K562 (cell line): ENCODE measurements around the gene AGO1. TPM values are rescaled to one million over a fixed set of nuclear protein-coding genes. Genes with fewer than 3 reads are reported as not detected.
A peak's percentile ranks its signal among the peaks of the same experiment; 100 is the strongest.

Source experiments
- CBFA2T2 ChIP-seq: fragments of 450-650 bp; conservative IDR thresholded peaks from 2 replicates; pipeline ENCODE4 v1.6.1; 2017; ENCODE audit warnings: mild to moderate bottlenecking
- EHMT2 ChIP-seq: fragments of 450-650 bp; IDR thresholded peaks from 2 replicates; pipeline ENCODE4 v1.6.1; 2018; ENCODE audit warnings: antibody characterized with exemption
- ELF4 ChIP-seq: fragments of 450-650 bp; formaldehyde crosslinking; IDR thresholded peaks from 2 replicates; pipeline ENCODE4 v1.4.0; 2022; ENCODE audit warnings: missing genetic modification characterization
- KHSRP ChIP-seq: fragments of 450-650 bp; IDR thresholded peaks from 2 replicates; pipeline ENCODE4 v1.6.1; 2017
- MAFK ChIP-seq: IDR thresholded peaks from 2 replicates; pipeline ENCODE4 v1.6.1; 2011; ENCODE audit warnings: low read length, improper control_type of control experiment
- MCM5 ChIP-seq: fragments of 450-650 bp; IDR thresholded peaks from 2 replicates; pipeline ENCODE4 v1.6.1; 2016; ENCODE audit warnings: low read depth
- MIER1 ChIP-seq: fragments of 450-650 bp; IDR thresholded peaks from 2 replicates; pipeline ENCODE4 v1.6.1; 2016; ENCODE audit warnings: antibody characterized with exemption, mild to moderate bottlenecking, low read depth
- NFE2L1 ChIP-seq: fragments of 450-650 bp; IDR thresholded peaks from 2 replicates; pipeline ENCODE4 v1.6.1; 2016; ENCODE audit warnings: missing genetic modification characterization, low read depth, mild to moderate bottlenecking, missing compliant biosample characterization, moderate library complexity, borderline replicate concordance
- NFYB ChIP-seq: IDR thresholded peaks from 2 replicates; pipeline ENCODE4 v1.6.1; 2011; ENCODE audit warnings: mild to moderate bottlenecking, moderate library complexity; ENCODE audit not compliant: insufficient read length; ENCODE audit errors: extremely low read depth
- SOX6 ChIP-seq: fragments of 450-650 bp; IDR thresholded peaks from 2 replicates; pipeline ENCODE4 v1.6.1; 2014; ENCODE audit warnings: mild to moderate bottlenecking
- TSC22D4 ChIP-seq: fragments of 450-650 bp; IDR thresholded peaks from 2 replicates; pipeline ENCODE4 v1.6.1; 2016; ENCODE audit warnings: missing genetic modification characterization, missing biosample characterization, control low read depth
- ZBED1 ChIP-seq: IDR thresholded peaks from 2 replicates; pipeline ENCODE4 v1.6.1; 2014
- ZBTB7A ChIP-seq: IDR thresholded peaks from 2 replicates; pipeline ENCODE4 v1.6.1; 2011; ENCODE audit warnings: low read depth, mild to moderate bottlenecking, low read length, moderate library complexity, borderline replicate concordance; ENCODE audit not compliant: control insufficient read depth
- ZC3H4 ChIP-seq: sonication (generic); formaldehyde crosslinking; IDR thresholded peaks from 2 replicates; pipeline ENCODE4 v1.9.0; 2021; ENCODE audit warnings: missing genetic modification reagents, borderline replicate concordance
- ZNF436 ChIP-seq: fragments of 250-450, 450-650 bp; sonication (Bioruptor Pico); formaldehyde crosslinking; IDR thresholded peaks from 2 replicates; pipeline ENCODE4 v1.7.0; 2020; ENCODE audit warnings: mild to moderate bottlenecking
- ZNF740 ChIP-seq, 3 experiments: fragments of 200-800 bp in 1 of 3; sonication (Bioruptor generic) in 1 of 3; sonication (generic) in 1 of 3; formaldehyde crosslinking in 1 of 3; IDR thresholded peaks; 2 replicates each; pipeline versions ENCODE4 v1.6.1 to v1.8.0; 2016 to 2022; ENCODE audit warnings: mild to moderate bottlenecking in 2 of 3, missing compliant biosample characterization in 2 of 3, missing genetic modification characterization in 2 of 3, missing genetic modification reagents in 1 of 3
- polyA plus RNA-seq, 8 experiments: library from polyadenylated mRNA; depleted of rRNA in 4 of 8; stranded (reverse) in 5 of 8; unstranded in 3 of 8; fragments of >200 nt; fragmentation: Nextera tagmentation in 2 of 8; fragmentation: Illumina TruSeq in 1 of 8; extraction: Ambion mirVana in 2 of 8; extraction: Trizol in 1 of 8; gene quantifications; 2 replicates each; pipeline versions ENCODE4 v1.2.1 to v1.2.3, GENCODE V29; 2011 to 2014; ENCODE audit warnings: inconsistent platforms in 1 of 8, missing spikeins in 1 of 8
- total RNA-seq, 7 experiments: library from RNA; depleted of rRNA in 6 of 7; stranded (reverse); fragments of >200 nt in 6 of 7; fragmentation: Illumina TruSeq in 2 of 7; extraction: Trizol in 2 of 7; gene quantifications; 2 replicates each; pipeline versions ENCODE4 v1.2.1 to v1.2.3, GENCODE V29; 2011 to 2021; ENCODE audit warnings: low replicate concordance in 1 of 7
- TF ChIP-seq, protein P1 (sequence below), 2 experiments: fragments of 450-650 bp; IDR thresholded peaks; 2 replicates each; pipeline ENCODE4 v1.6.1; 2018; ENCODE audit warnings: mild to moderate bottlenecking in 2 of 2, low read depth in 1 of 2; ENCODE audit not compliant: partially characterized antibody in 2 of 2
- TF ChIP-seq, protein P2 (sequence below): sonication (generic); formaldehyde crosslinking; IDR thresholded peaks from 2 replicates; pipeline ENCODE4 v1.8.0; 2022; ENCODE audit warnings: mild to moderate bottlenecking, missing genetic modification reagents
- TF ChIP-seq, protein P3 (sequence below): sonication (generic); formaldehyde crosslinking; IDR thresholded peaks from 2 replicates; pipeline ENCODE4 v1.8.0; 2023; ENCODE audit warnings: mild to moderate bottlenecking, missing genetic modification reagents

Gene AGO1
- total and polyA plus RNA-seq, 9 of the 15 experiments (the other 6 are each of a cell fraction or from before 2014, with no cell fraction given): 7.3 to 64.2 (median 26.0) TPM

- peak; percentile 73 for TF ChIP-seq ZNF740 (CRISPR knock-in tag; IDR thresholded peaks at IDR 0.05)
- TF ChIP-seq ZNF740 (tag; IDR thresholded peaks at IDR 0.05): no peak
- no peak for TF ChIP-seq MCM5
- TF ChIP-seq EHMT2: no peak
- TF ChIP-seq ZNF436 (CRISPR knock-in tag): no peak
- 0 out of 2 replicates have a peak, but pooled peaks have one; percentile 25 for TF ChIP-seq ZBED1
- TF ChIP-seq, protein P1, sequence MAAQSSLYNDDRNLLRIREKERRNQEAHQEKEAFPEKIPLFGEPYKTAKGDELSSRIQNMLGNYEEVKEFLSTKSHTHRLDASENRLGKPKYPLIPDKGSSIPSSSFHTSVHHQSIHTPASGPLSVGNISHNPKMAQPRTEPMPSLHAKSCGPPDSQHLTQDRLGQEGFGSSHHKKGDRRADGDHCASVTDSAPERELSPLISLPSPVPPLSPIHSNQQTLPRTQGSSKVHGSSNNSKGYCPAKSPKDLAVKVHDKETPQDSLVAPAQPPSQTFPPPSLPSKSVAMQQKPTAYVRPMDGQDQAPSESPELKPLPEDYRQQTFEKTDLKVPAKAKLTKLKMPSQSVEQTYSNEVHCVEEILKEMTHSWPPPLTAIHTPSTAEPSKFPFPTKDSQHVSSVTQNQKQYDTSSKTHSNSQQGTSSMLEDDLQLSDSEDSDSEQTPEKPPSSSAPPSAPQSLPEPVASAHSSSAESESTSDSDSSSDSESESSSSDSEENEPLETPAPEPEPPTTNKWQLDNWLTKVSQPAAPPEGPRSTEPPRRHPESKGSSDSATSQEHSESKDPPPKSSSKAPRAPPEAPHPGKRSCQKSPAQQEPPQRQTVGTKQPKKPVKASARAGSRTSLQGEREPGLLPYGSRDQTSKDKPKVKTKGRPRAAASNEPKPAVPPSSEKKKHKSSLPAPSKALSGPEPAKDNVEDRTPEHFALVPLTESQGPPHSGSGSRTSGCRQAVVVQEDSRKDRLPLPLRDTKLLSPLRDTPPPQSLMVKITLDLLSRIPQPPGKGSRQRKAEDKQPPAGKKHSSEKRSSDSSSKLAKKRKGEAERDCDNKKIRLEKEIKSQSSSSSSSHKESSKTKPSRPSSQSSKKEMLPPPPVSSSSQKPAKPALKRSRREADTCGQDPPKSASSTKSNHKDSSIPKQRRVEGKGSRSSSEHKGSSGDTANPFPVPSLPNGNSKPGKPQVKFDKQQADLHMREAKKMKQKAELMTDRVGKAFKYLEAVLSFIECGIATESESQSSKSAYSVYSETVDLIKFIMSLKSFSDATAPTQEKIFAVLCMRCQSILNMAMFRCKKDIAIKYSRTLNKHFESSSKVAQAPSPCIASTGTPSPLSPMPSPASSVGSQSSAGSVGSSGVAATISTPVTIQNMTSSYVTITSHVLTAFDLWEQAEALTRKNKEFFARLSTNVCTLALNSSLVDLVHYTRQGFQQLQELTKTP (IDR thresholded peaks at IDR 0.05; ENCODE audit: low read depth in 1 of 2, partially characterized antibody in 2 of 2): no peak
- peak; percentile 84 for TF ChIP-seq ZBTB7A
- TF ChIP-seq, protein P2, sequence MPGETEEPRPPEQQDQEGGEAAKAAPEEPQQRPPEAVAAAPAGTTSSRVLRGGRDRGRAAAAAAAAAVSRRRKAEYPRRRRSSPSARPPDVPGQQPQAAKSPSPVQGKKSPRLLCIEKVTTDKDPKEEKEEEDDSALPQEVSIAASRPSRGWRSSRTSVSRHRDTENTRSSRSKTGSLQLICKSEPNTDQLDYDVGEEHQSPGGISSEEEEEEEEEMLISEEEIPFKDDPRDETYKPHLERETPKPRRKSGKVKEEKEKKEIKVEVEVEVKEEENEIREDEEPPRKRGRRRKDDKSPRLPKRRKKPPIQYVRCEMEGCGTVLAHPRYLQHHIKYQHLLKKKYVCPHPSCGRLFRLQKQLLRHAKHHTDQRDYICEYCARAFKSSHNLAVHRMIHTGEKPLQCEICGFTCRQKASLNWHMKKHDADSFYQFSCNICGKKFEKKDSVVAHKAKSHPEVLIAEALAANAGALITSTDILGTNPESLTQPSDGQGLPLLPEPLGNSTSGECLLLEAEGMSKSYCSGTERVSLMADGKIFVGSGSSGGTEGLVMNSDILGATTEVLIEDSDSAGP (CRISPR knock-in tag): peak; percentile 60; the same call in 1 of the 2 replicates
- peak; percentile 67 for TF ChIP-seq SOX6
- no peak for TF ChIP-seq KHSRP
- peak; percentile 82 for TF ChIP-seq ZC3H4 (CRISPR knock-in tag)
- TF ChIP-seq, protein P3, sequence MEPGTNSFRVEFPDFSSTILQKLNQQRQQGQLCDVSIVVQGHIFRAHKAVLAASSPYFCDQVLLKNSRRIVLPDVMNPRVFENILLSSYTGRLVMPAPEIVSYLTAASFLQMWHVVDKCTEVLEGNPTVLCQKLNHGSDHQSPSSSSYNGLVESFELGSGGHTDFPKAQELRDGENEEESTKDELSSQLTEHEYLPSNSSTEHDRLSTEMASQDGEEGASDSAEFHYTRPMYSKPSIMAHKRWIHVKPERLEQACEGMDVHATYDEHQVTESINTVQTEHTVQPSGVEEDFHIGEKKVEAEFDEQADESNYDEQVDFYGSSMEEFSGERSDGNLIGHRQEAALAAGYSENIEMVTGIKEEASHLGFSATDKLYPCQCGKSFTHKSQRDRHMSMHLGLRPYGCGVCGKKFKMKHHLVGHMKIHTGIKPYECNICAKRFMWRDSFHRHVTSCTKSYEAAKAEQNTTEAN (CRISPR knock-in tag): peak; percentile 81; the same call in 1 of the 2 replicates
- TF ChIP-seq CBFA2T2: no peak
- TF ChIP-seq MAFK: no peak
- no peak for TF ChIP-seq NFYB
- TF ChIP-seq ELF4 (CRISPR knock-in tag): no peak; the same call in 1 of the 2 replicates
- TF ChIP-seq NFE2L1 (tag): no peak
- TF ChIP-seq TSC22D4 (tag): no peak
- TF ChIP-seq MIER1: no peak
Observed at GRCh38 chr1:35930593-35931445, 47.8 kb downstream of the AGO1 start, which contains the start of gene AGO3 (continued).
